K562 (cell line): ENCODE measurements around the gene HTR6. TPM values are rescaled to one million over a fixed set of nuclear protein-coding genes. Genes with fewer than 3 reads are reported as not detected.

Experiments
- ATAC-seq: fragments of 200-7000 bp; cut with Tn5 transposase; 3 replicates; pipeline ENCODE4 v1.9.1; 2020; ENCODE audit warnings: moderate library complexity
- BruUV-seq: library from RNA; stranded (reverse); fragments of 400-500 nt; replicated peaks from 2 replicates; lab custom pipeline; 2021; lab: Mats Ljungman, UMichigan
- CTCF ChIA-PET: fragments of 300-600 bp; formaldehyde crosslinking; extraction: SDS; loops from one replicate; lab custom pipeline; 2021; ENCODE audit warnings: low intra/inter-chr PET ratio; lab: Yijun Ruan, JAX
- POLR2A ChIA-PET: fragments of 300-600, 350-650 bp; sonication (Branson Sonifier 250); formaldehyde crosslinking; extraction: SDS; loops from one replicate; lab custom pipeline; 2021; ENCODE audit warnings: antibody characterized with exemption, inconsistent platforms; lab: Yijun Ruan, JAX
- DNase-seq, 4 experiments: peaks; one replicate each; pipeline versions ENCODE4 v3.0.0 to v3.0.0-alpha.2; 2011 to 2018; ENCODE audit warnings: low spot score in 3 of 4, mixed read lengths in 3 of 4; ENCODE audit errors: extremely low read depth in 1 of 4
- FAIRE-seq: peaks from 2 replicates; lab custom pipeline; 2011; peaks lifted over from hg19 to GRCh38; lab: Jason Lieb, UNC
- H2AFZ ChIP-seq: 2 replicates; pipeline ENCODE4 v1.6.0; 2011; ENCODE audit warnings: low read depth, low read length, control low read depth, inconsistent platforms
- H3K27ac ChIP-seq: fragments of 200-600 bp; 3 replicates; pipeline ENCODE4 v1.8.0; 2011; ENCODE audit warnings: low read depth, mild to moderate bottlenecking, control low read depth, inconsistent platforms, low read length, moderate library complexity, mixed read lengths; ENCODE audit errors: extremely low read depth
- H3K27me3 ChIP-seq, 2 experiments: fragments of 300-600 bp in 1 of 2; 2 replicates in 1 of 2; 3 replicates in 1 of 2; pipeline versions ENCODE4 v1.6.0 to v1.8.0; 2011; ENCODE audit warnings: inconsistent platforms in 2 of 2, low read length in 2 of 2, mild to moderate bottlenecking in 1 of 2, mixed read lengths in 1 of 2, moderate library complexity in 1 of 2; ENCODE audit not compliant: control insufficient read depth in 2 of 2, insufficient read depth in 2 of 2
- H3K36me3 ChIP-seq: fragments of 300-600 bp; 3 replicates; pipeline ENCODE4 v1.8.0; 2011; ENCODE audit warnings: mild to moderate bottlenecking, low read length, inconsistent platforms; ENCODE audit not compliant: control insufficient read depth, insufficient read depth
- H3K4me1 ChIP-seq, 2 experiments: fragments of 200-600 bp in 1 of 2; replicated peaks in 1 of 2; 2 replicates in 1 of 2; 3 replicates in 1 of 2; pipeline versions ENCODE4 v1.5.1 to v1.8.0; 2011; ENCODE audit warnings: inconsistent platforms in 2 of 2, low read length in 2 of 2, mild to moderate bottlenecking in 1 of 2, mixed read lengths in 1 of 2, moderate library complexity in 1 of 2; ENCODE audit not compliant: control insufficient read depth in 2 of 2, insufficient read depth in 2 of 2
- H3K4me2 ChIP-seq: 2 replicates; pipeline ENCODE4 v1.6.1; 2011; ENCODE audit warnings: low read length, control low read depth, inconsistent platforms, mixed read lengths; ENCODE audit not compliant: insufficient read depth
- H3K4me3 ChIP-seq: fragments of 200-600 bp; sonication (generic), shearing (Covaris generic); 2 replicates; pipeline ENCODE4 v1.5.1; 2016; ENCODE audit warnings: control low read depth, inconsistent platforms
- H3K79me2 ChIP-seq: fragments of 200-600 bp; 3 replicates; pipeline ENCODE4 v1.8.0; 2011; ENCODE audit warnings: low read length, inconsistent platforms; ENCODE audit not compliant: control insufficient read depth, insufficient read depth
- H3K9ac ChIP-seq, 2 experiments: 2 replicates each; pipeline versions ENCODE4 v1.6.0 to v1.6.1; 2011; ENCODE audit warnings: low read depth in 2 of 2, low read length in 2 of 2, control low read depth in 1 of 2, inconsistent platforms in 1 of 2, mild to moderate bottlenecking in 1 of 2, mixed read lengths in 1 of 2; ENCODE audit not compliant: insufficient read depth in 1 of 2
- H3K9me1 ChIP-seq: one replicate; pipeline ENCODE4 v1.6.0; 2011; ENCODE audit warnings: inconsistent platforms, mild to moderate bottlenecking, low read length, moderate library complexity; ENCODE audit not compliant: control insufficient read depth, insufficient read depth
- H3K9me3 ChIP-seq: replicated peaks from 2 replicates; pipeline ENCODE4 v1.5.1; 2011; ENCODE audit warnings: low read depth, low read length, inconsistent platforms; ENCODE audit not compliant: control insufficient read depth, insufficient read depth
- H4K20me1 ChIP-seq: replicated peaks from 2 replicates; pipeline ENCODE4 v1.6.1; 2011; ENCODE audit warnings: low read length, inconsistent platforms, mixed read lengths; ENCODE audit not compliant: control insufficient read depth, insufficient read depth
- ARNT ChIP-seq, 2 experiments: fragments of 450-650 bp; IDR thresholded peaks; 2 replicates each; pipeline ENCODE4 v1.6.1; 2016; ENCODE audit warnings: mild to moderate bottlenecking in 1 of 2
- CAMTA2 ChIP-seq: fragments of 250-450 bp; sonication (Bioruptor Pico); conservative IDR thresholded peaks from 2 replicates; pipeline ENCODE4 v1.5.1; 2022
- CBX3 ChIP-seq, 2 experiments: IDR thresholded peaks; 1 replicate in 1 of 2; 2 replicates in 1 of 2; pipeline ENCODE4 v1.6.1; 2012; ENCODE audit warnings: inconsistent platforms in 2 of 2, low read length in 2 of 2, borderline replicate concordance in 1 of 2, control low read depth in 1 of 2
- MBD2 ChIP-seq: sonication (generic); IDR thresholded peaks from 2 replicates; pipeline ENCODE4 v1.6.1; 2016; ENCODE audit warnings: low read depth, borderline replicate concordance
- NR2C1 ChIP-seq, 2 experiments: fragments of 450-650 bp; IDR thresholded peaks; 2 replicates each; pipeline ENCODE4 v1.6.1; 2017; ENCODE audit warnings: mild to moderate bottlenecking in 2 of 2, antibody characterized with exemption in 1 of 2, inconsistent platforms in 1 of 2, missing compliant biosample characterization in 1 of 2, missing genetic modification characterization in 1 of 2
- RBM39 ChIP-seq: fragments of 200-400 bp; formaldehyde crosslinking; optimal IDR thresholded peaks from 2 replicates; pipeline ENCODE3; 2018; ENCODE audit warnings: low read depth, low read length
- RERE ChIP-seq: sonication (generic); formaldehyde crosslinking; IDR thresholded peaks from 2 replicates; pipeline ENCODE4 v1.8.0; 2023; ENCODE audit warnings: missing genetic modification reagents, mild to moderate bottlenecking, borderline replicate concordance
- ZBTB9 ChIP-seq: fragments of 450-650 bp; formaldehyde crosslinking; IDR thresholded peaks from 2 replicates; pipeline ENCODE4 v1.4.0; 2020; ENCODE audit warnings: mild to moderate bottlenecking, moderate library complexity
- ZNF518B ChIP-seq: fragments of 250-450 bp; sonication (Bioruptor Pico); IDR thresholded peaks from 2 replicates; pipeline ENCODE4 v1.5.0; 2021; ENCODE audit warnings: mild to moderate bottlenecking, moderate library complexity
- WGBS: fragments of 100-300 bp; shearing (Covaris generic); methylation state at CpG from one replicate; pipeline ENCODE4 v1.1.6; 2016; ENCODE audit warnings: low coverage, mixed read lengths; ENCODE audit not compliant: insufficient coverage; ENCODE audit errors: missing lambda C conversion rate; 5-methylcytosine and 5-hydroxymethylcytosine counted together
- in situ Hi-C: fragments of 300-500 bp; cut with MboI; formaldehyde crosslinking; loops from 4 replicates; pipeline ENCODE4 v1.15.0; 2018; ENCODE audit warnings: inconsistent platforms, mixed read lengths
- intact Hi-C: fragments of 100-400 bp; cut with micrococcal nuclease; formaldehyde crosslinking; loops from 2 replicates; pipeline ENCODE4 v1.14.2; 2022
- polyA plus RNA-seq, 8 experiments: library from polyadenylated mRNA; depleted of rRNA in 4 of 8; stranded (reverse) in 5 of 8; unstranded in 3 of 8; fragments of >200 nt; fragmentation: Nextera tagmentation in 2 of 8; fragmentation: Illumina TruSeq in 1 of 8; extraction: Ambion mirVana in 2 of 8; extraction: Trizol in 1 of 8; gene quantifications; 2 replicates each; pipeline versions ENCODE4 v1.2.1 to v1.2.3, GENCODE V29; 2011 to 2014; ENCODE audit warnings: inconsistent platforms in 1 of 8, missing spikeins in 1 of 8
- total RNA-seq, 7 experiments: library from RNA; depleted of rRNA in 6 of 7; stranded (reverse); fragments of >200 nt in 6 of 7; fragmentation: Illumina TruSeq in 2 of 7; extraction: Trizol in 2 of 7; gene quantifications; 2 replicates each; pipeline versions ENCODE4 v1.2.1 to v1.2.3, GENCODE V29; 2011 to 2021; ENCODE audit warnings: low replicate concordance in 1 of 7

The HTR6 gene
- total and polyA plus RNA-seq, 9 of the 15 experiments (the other 6 are each of a cell fraction or from before 2014, with no cell fraction given) = not detected

GRCh38 chr1:19615438-19615837 lies 49.2 kb upstream of the HTR6 start:
- FAIRE-seq (no peak), DNase-seq (no peak), ATAC-seq (no peak)
- no peak overlapping the region for H3K9ac ChIP-seq
- no peaks in the 10 kb centered on the region for H3K9me3 ChIP-seq
- H3K9me1 ChIP-seq = no peaks in the 10 kb centered on the region
- no peak overlapping the region for H3K4me2 ChIP-seq
- intact Hi-C loops (no loop called here), in situ Hi-C loops (no loop called here)
- H3K79me2 ChIP-seq = peaks cover 78% of the 10 kb centered on the region
- H3K36me3 ChIP-seq = peaks cover 44% of the 10 kb centered on the region
- POLR2A ChIA-PET = interaction anchor here (1.2 kb wide), 1 partner anchor 15 kb away, joined by 4 read pairs; no protein-coding TSS in a partner anchor
- 77% methylated on average over 6 of the region's 6 CpGs for WGBS
- peaks cover 3 to 5% of the 10 kb centered on the region in 2 experiments; a peak in 2 of 5 replicates for H3K4me1 ChIP-seq
- TF ChIP-seq ZBTB9 (no peak), CAMTA2 (CRISPR knock-in tag) (no peak), ZNF518B (CRISPR knock-in tag) (no peak), MBD2 (no peak), ARNT (IDR thresholded peaks at IDR 0.05) (no peak), CBX3 (IDR thresholded peaks at IDR 0.05; ENCODE audit: borderline replicate concordance in 1 of 2, low read length in 2 of 2) (no peak), RERE (CRISPR knock-in tag) (no peak), RBM39 (no peak), NR2C1 (IDR thresholded peaks at IDR 0.05) (no peak), NR2C1 (tag; IDR thresholded peaks at IDR 0.05) (no peak)
- no TSS peak for BruUV-seq
- H3K27me3 ChIP-seq = no peaks in the 10 kb centered on the region
- peaks cover 19% of the 10 kb centered on the region for H4K20me1 ChIP-seq
- H3K4me3 ChIP-seq = no peak overlapping the region
- no peak overlapping the region for H3K27ac ChIP-seq
- CTCF ChIA-PET = no interaction called here
- H2AFZ ChIP-seq = no peak overlapping the region
